ENCODE data around the gene CLEC20A.

CLEC20A gene

GRCh38 chr1:178532392-178532791, 35.6 kb upstream of the CLEC20A start:
- no peaks in the 10 kb centered on the region for H3K79me2 ChIP-seq (ENCODE audit: insufficient read depth, low read length)
- no peaks in the 10 kb centered on the region for H3K36me3 ChIP-seq (ENCODE audit: insufficient read depth, low read length)
- no peaks in the 10 kb centered on the region for H3F3A ChIP-seq (ENCODE audit: low read depth)
- H2AFZ ChIP-seq (ENCODE audit: low read length): peak overlapping the region; percentile 96
- H3K4me2 ChIP-seq (ENCODE audit: low read depth, low read length, poor library complexity, severe bottlenecking): peak overlapping the region; percentile 30
- no peaks in the 10 kb centered on the region for H3K9me2 ChIP-seq (replicated peaks; ENCODE audit: low read depth, low read length)
- H3K9me3 ChIP-seq (ENCODE audit: insufficient read depth, low read depth, low read length): no peaks in the 10 kb centered on the region
- no peaks in the 10 kb centered on the region for H3K27me3 ChIP-seq (ENCODE audit: insufficient read depth, low read length, poor library complexity, severe bottlenecking)
- peak; percentile 93 for TF ChIP-seq CTCF (conservative IDR thresholded peaks at IDR 0.05; ENCODE audit: low read length)
- no peak for TF ChIP-seq EZH2phosphoT487 (IDR thresholded peaks at IDR 0.05; ENCODE audit: borderline replicate concordance)
- no peaks in the 10 kb centered on the region for H4K20me1 ChIP-seq (ENCODE audit: insufficient read depth, low read length, poor library complexity, severe bottlenecking)
- no peaks in the 10 kb centered on the region for H3K4me1 ChIP-seq (ENCODE audit: insufficient read depth, low read length, poor library complexity, severe bottlenecking)
- no peak overlapping the region for H3K4me3 ChIP-seq (ENCODE audit: low read length, poor library complexity, severe bottlenecking)
- no peak overlapping the region for H3K9ac ChIP-seq (ENCODE audit: low read depth, low read length, poor library complexity, severe bottlenecking)

GRCh38 chr1:178531887-178532286, 35.1 kb upstream of the CLEC20A start:
- Histone ChIP-seq H3F3A (ENCODE audit: low read depth) (no peaks in the 10 kb centered on the region), H4K20me1 (ENCODE audit: insufficient read depth, low read length, poor library complexity, severe bottlenecking) (no peaks in the 10 kb centered on the region), H3K4me1 (ENCODE audit: insufficient read depth, low read length, poor library complexity, severe bottlenecking) (no peaks in the 10 kb centered on the region), H3K36me3 (ENCODE audit: insufficient read depth, low read length) (no peaks in the 10 kb centered on the region), H3K79me2 (ENCODE audit: insufficient read depth, low read length) (no peaks in the 10 kb centered on the region), H3K4me3 (ENCODE audit: low read length, poor library complexity, severe bottlenecking) (no peak overlapping the region), H3K27me3 (ENCODE audit: insufficient read depth, low read length, poor library complexity, severe bottlenecking) (no peaks in the 10 kb centered on the region), H3K9me2 (replicated peaks; ENCODE audit: low read depth, low read length) (no peaks in the 10 kb centered on the region), H3K9ac (ENCODE audit: low read depth, low read length, poor library complexity, severe bottlenecking) (no peak overlapping the region), H3K9me3 (ENCODE audit: insufficient read depth, low read depth, low read length) (no peaks in the 10 kb centered on the region), H2AFZ (ENCODE audit: low read length) (peak overlapping the region; percentile 96), H3K4me2 (ENCODE audit: low read depth, low read length, poor library complexity, severe bottlenecking) (peak overlapping the region; percentile 30)
- TF ChIP-seq CTCF (conservative IDR thresholded peaks at IDR 0.05; ENCODE audit: low read length) (no peak), EZH2phosphoT487 (IDR thresholded peaks at IDR 0.05; ENCODE audit: borderline replicate concordance) (no peak)

- no peak for TF ChIP-seq EZH2phosphoT487 (IDR thresholded peaks at IDR 0.05; ENCODE audit: borderline replicate concordance)
- no peak for TF ChIP-seq CTCF (conservative IDR thresholded peaks at IDR 0.05; ENCODE audit: low read length)
- H3K4me2 ChIP-seq (ENCODE audit: low read depth, low read length, poor library complexity, severe bottlenecking): no peak overlapping the region
- H3K27me3 ChIP-seq (ENCODE audit: insufficient read depth, low read length, poor library complexity, severe bottlenecking): no peaks in the 10 kb centered on the region
- H2AFZ ChIP-seq (ENCODE audit: low read length): no peak overlapping the region
- H3K9ac ChIP-seq (ENCODE audit: low read depth, low read length, poor library complexity, severe bottlenecking): no peak overlapping the region
- H3K9me2 ChIP-seq (replicated peaks; ENCODE audit: low read depth, low read length): no peaks in the 10 kb centered on the region
- H3K4me1 ChIP-seq (ENCODE audit: insufficient read depth, low read length, poor library complexity, severe bottlenecking): no peaks in the 10 kb centered on the region
- no peaks in the 10 kb centered on the region for H3K36me3 ChIP-seq (ENCODE audit: insufficient read depth, low read length)
- no peaks in the 10 kb centered on the region for H3F3A ChIP-seq (ENCODE audit: low read depth)
- H3K9me3 ChIP-seq (ENCODE audit: insufficient read depth, low read depth, low read length): no peaks in the 10 kb centered on the region
- no peaks in the 10 kb centered on the region for H3K79me2 ChIP-seq (ENCODE audit: insufficient read depth, low read length)
- no peaks in the 10 kb centered on the region for H4K20me1 ChIP-seq (ENCODE audit: insufficient read depth, low read length, poor library complexity, severe bottlenecking)
- H3K4me3 ChIP-seq (ENCODE audit: low read length, poor library complexity, severe bottlenecking): no peak overlapping the region
Observed at GRCh38 chr1:178530502-178530901, 33.7 kb upstream of the CLEC20A start.
